ENCODE data around the gene TCERG1L. TPM values are rescaled to one million over a fixed set of nuclear protein-coding genes. Genes with fewer than 3 reads are reported as not detected.
"Not testable (repeated sequence)": the region's sequence is repeated elsewhere in the genome, so short reads cannot be mapped to it uniquely, and the experiment has no call there.

The TCERG1L gene
- polyA plus RNA-seq, 4 donors, result 0.31 to 1.8 (median 1.5) TPM

GRCh38 chr10:131150126-131150525 lies 161.4 kb downstream of the TCERG1L start:
- no peak for DNase-seq (ENCODE audit: low read depth in 4 of 4, low spot score in 3 of 4)

DNA sequence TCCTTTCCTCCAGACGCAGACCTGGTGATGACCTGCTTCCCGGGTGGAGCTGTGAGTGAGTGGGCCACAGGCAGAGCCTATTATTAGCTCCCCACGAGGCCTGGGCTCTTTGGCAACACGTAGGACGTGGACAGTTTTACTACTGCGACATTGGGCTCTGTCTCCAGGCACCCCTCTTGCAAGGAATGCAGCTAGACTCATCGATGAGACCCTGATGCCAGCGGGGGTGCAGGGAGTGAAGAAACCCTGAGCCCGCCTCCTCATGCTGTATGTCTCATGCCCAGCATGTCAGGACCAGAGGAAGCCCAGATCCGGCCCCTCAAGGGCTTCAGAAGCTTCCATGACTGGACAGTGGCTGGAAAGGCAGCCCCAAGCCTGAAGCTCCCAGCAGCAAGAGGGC lies 161.9 kb downstream of the TCERG1L start:
- no peak for DNase-seq (ENCODE audit: low read depth in 4 of 4, low spot score in 3 of 4)

DNA sequence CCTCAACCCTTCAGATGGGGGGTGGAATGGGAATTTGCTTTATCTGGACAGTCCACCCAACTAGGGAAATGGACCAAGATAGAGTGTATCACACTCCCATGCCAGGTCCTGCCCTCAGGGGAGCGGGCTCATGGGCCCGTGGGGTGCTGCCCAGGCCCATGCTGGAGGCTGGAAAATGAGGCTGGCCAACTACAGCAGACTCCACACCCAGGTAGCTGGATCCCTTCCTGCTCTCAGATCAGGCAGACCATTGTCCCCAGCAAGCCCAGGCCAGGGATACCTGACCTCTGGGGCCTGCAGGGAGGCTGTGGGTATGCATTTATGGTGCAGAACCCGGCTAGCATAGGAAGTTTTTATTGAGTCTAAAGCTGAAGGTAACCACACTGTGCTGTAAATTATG lies 162.4 kb downstream of the TCERG1L start:
- DNase-seq (ENCODE audit: low read depth in 4 of 4, low spot score in 3 of 4), result no peak

DNA sequence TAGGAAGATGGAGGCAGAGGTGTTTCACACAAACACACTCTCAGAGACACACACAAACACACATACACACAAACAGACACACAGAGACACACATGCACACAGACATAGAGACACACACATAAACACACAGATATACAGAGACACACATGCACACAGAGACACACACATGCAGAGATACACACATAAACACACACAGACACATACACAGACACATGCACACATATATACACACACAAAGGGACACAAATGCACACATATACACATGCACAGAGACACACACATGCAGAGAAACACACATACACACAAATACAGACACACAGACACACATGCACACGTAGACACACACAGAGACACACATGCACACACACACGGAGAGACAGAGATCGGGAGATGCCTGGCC lies 163.3 kb downstream of the TCERG1L start:
- DNase-seq (ENCODE audit: low read depth in 4 of 4, low spot score in 3 of 4), result no peak

- no peak for DNase-seq (ENCODE audit: low read depth in 4 of 4, low spot score in 3 of 4)
Measured at GRCh38 chr10:131147301-131147975, 164.1 kb downstream of the TCERG1L start.

GRCh38 chr10:131146790-131147189 lies 164.7 kb downstream of the TCERG1L start:
- DNase-seq (ENCODE audit: low read depth in 4 of 4, low spot score in 3 of 4), result no peak

- no peak for DNase-seq (ENCODE audit: low read depth in 4 of 4, low spot score in 3 of 4)
Measured at GRCh38 chr10:131145756-131146155, 165.8 kb downstream of the TCERG1L start.

DNA sequence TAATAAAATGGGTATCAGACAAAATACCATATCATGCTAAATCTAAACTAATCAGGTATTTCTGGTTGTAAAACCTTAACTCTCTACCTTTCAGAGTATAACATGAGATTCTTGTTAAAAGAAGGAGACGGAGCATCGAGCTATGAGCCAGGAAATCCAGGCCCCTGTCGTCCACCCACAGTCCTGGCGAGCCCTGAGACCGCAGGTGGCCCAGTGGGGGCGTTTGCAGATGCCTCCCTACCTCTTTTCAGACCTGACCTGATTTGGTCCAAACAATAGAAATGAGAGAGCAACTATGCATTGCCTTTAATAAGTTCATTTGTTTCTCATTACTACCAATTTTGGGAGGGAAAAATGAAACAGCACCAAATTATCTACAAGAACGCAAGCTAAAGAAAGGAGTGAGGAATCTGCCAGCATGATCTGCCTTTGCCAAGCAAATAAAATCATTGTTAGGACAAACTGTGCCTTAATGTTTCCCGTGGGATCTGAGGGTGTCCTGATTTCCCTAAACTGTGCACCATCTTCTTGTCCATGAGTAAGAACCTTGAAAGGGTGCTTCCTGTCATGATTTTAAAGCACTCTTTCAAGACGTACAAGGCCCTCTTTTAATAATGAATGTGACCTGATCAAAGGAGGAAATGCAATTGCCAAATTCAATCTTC lies 166.7 kb downstream of the TCERG1L start:
- DNase-seq (ENCODE audit: low read depth in 4 of 4, low spot score in 3 of 4), result no peak

DNA sequence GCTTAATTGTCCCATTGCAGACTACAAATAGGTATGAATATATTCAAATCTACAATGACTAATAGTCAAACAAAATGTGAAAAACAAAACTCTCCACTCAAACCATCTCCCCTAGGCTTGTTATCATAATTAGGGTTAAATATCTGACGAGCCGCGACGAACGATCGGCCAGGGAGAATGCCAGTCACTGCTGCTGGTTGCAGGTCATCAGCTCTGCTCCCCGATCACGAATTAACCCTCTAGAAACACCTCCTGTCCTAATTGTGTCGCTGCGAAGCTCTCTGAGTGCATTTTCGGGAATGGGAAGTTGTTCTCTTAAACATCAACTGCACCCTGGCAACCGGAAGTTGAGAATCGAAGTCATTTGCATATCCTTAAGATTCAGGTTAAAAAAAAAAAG lies 167.3 kb downstream of the TCERG1L start:
- DNase-seq (ENCODE audit: low read depth in 4 of 4, low spot score in 3 of 4), result no peak

- DNase-seq (ENCODE audit: low read depth in 4 of 4, low spot score in 3 of 4), result no peak
Measured at GRCh38 chr10:131143425-131144165, 167.9 kb downstream of the TCERG1L start.

- no peak for DNase-seq (ENCODE audit: low read depth in 4 of 4, low spot score in 3 of 4)
Measured at GRCh38 chr10:131142517-131143380, 168.8 kb downstream of the TCERG1L start.

DNA sequence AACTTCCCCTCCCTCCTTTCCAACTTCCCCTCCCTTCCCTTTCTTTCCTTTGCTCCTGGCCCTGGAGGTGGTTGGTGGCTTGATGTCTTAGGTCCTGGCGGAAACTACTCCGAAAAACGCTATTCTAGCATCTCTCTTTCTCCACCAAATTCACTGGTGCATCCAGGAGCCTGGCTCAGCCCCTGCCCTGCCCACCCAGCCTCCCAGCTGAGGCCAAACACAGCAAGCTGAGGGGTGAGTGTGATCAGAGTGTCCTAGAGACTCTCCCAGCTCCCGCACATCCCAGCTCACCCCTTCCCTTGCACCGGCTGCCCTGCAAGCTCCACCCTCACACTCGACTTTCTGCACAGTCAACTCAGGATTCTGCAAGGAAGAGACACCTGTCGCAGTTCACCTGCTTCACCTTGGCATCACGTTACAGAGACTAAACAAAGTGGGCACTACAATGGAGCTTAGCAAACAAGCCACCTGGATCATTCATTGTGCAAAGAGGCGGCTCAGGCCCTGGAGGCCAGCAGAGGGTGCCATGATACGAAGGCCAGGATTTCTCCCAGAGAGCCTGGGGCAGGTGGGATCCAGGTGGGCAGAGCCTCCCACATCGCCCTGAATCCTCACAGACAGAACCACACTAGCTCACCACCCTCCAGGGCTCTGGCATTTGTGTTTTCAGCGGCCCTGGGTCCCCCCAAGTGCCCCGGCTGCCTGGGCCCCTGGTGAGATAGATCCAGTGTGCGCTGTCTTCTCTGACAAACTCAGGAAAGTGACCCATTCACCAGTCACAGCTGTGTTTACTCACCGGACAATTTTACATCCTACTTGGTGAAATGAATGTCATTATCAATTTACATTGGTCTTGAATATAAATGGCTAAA lies 169.6 kb downstream of the TCERG1L start:
- no peak for DNase-seq (ENCODE audit: low read depth in 4 of 4, low spot score in 3 of 4)

- DNase-seq (ENCODE audit: low read depth in 4 of 4, low spot score in 3 of 4), result no peak
Measured at GRCh38 chr10:131141207-131141606, 170.3 kb downstream of the TCERG1L start.

DNA sequence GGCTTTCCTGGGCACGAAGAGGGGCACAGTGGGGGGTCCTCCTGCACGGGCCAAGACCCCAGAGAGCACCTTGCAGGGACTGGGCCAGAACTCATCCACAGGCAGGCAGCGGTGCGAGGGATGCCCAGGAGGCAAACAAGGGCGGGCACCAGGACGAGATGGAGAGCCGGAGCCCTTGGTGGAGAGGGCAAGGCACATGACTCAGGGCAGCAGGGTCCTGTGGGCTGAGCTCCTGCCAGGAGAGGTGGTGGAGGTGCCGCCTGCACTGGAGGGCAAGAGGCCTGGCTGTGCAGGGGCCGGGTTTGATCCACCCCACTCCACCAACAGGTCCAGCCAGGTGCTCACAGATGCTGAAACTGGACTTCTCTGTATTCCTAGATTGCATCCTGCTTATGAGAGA lies 170.9 kb downstream of the TCERG1L start:
- no peak for DNase-seq (ENCODE audit: low read depth in 4 of 4, low spot score in 3 of 4)

DNA sequence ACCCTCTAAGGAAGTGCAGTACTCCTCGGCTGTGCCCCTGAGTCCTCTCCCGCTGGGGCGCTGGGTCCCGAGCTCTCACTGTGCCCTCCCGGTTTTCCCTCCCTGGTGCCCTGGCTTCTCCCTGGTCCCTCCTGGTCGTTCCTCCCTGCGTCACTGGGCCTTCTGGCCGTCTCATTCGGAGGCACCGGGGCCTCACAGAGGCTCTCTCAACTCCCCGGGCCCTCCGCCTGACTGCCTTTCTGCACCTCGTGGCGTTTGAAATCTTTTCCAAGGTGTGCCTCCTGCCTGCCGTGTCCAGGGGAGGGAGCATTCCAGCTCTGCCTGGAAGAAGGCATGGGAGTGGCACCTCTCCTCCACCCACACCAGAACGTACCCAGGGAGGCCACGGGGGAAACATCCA lies 174.3 kb downstream of the TCERG1L start:
- no peak for DNase-seq (ENCODE audit: low read depth in 4 of 4, low spot score in 3 of 4)

DNA sequence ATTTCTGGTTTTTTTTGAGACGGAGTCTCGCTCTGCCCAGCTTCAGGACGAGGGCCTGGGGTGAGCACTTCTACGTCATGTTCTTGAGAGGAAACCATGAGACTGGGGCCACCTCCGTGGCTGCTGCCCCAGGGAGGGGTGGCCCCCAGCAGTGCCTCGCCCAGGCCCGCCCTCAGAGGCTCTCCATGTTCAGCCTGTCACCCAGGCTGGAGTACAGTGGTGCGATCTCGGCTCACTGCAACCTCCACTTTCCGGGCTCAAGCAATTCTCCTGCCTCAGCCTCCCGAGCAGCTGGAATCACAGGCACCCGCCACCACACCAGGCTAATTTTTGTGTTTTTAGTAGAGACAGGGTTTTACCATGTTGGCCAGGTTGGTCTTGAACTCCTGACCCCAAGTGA lies 175.2 kb downstream of the TCERG1L start:
- not testable (repeated sequence) for DNase-seq (ENCODE audit: low read depth in 4 of 4, low spot score in 3 of 4)

DNA sequence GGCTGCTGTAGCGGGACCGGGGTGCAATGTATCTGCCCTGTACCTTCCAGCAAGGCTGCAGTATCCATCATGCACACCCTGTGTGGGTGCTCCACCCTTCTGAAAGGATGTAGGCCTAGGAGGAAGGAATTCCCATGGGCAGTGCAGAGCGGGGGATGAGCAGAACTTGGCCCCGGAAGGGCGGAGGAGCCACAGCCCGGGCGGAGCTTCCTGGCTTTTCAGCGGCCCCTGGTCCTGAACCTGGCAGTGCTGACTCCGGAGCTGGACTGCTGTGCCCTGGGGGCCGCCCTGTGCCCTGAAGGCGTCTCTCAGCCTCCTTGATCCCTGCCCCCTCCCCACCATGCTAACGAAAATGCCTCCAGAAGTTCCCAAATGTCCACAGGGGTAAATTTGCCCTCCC lies 175.8 kb downstream of the TCERG1L start:
- DNase-seq (ENCODE audit: low read depth in 4 of 4, low spot score in 3 of 4), result no peak

DNA sequence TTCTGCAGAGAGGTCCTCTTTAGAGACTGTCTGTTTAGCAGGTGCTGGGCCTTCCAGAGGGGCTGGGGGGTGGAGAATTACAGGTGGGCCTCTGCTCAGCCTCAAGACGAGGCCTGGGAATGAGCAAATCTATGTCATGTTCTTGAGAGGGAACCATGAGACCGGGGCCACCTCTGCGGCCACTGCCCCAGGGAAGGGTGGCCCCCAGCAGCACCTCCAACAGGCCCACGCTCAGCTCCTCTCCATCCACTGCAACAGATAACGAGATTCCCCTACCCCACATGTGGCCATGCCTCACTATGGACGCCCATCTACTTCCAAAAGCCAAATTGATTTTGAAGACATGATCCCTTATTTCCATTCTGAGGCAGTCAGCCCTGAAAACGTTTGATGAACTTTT lies 176.9 kb downstream of the TCERG1L start:
- no peak for DNase-seq (ENCODE audit: low read depth in 4 of 4, low spot score in 3 of 4)

DNA sequence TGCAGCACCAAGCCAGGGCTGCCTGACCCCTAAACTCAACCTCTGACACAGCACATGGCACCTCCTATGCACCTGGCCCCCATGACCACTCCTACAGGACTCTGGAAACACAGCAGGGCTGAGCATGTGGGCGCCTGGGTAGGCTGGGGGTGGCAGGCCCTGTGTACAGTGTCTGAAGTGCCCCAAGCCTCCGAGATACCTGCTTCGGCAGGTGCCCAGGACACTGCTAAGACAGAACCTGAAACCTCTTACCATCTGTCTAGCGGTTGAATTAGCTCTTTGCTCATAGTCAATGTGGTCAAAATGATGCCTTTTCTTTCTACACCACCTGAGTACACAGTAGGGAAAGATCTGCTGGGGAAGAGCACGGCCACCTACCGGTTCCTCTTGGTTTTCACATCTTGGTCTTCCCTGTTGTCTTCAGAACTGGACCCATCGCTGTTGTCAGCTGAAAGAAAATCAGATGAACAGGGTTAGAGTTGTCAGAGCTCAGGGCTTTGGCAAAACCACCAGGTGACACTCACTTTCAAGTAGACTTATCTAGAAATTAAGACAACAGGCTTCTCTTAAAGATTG lies 177.4 kb downstream of the TCERG1L start:
- DNase-seq (ENCODE audit: low read depth in 4 of 4, low spot score in 3 of 4), result no peak

GRCh38 chr10:131132681-131133080 lies 178.8 kb downstream of the TCERG1L start:
- DNase-seq (ENCODE audit: low read depth in 4 of 4, low spot score in 3 of 4), result no peak
